HEK293T (cell line): ENCODE data around the gene YTHDF1.

Experiments
- CTCF ChIA-PET: fragments of 350-600 bp; formaldehyde crosslinking; extraction: SDS; loops from one replicate; lab custom pipeline; 2021; ENCODE audit warnings: antibody characterized with exemption, inconsistent platforms; lab: Yijun Ruan, JAX
- POLR2A ChIA-PET: fragments of 350-600 bp; formaldehyde crosslinking; extraction: SDS; loops from one replicate; lab custom pipeline; 2020; ENCODE audit warnings: antibody characterized with exemption, inconsistent platforms; lab: Yijun Ruan, JAX
- DNase-seq: peaks from one replicate; pipeline ENCODE4 v3.0.0; 2012; ENCODE audit warnings: mixed read lengths; ENCODE audit errors: extremely low spot score
- ARNT ChIP-seq: fragments of 450-650 bp; IDR thresholded peaks from 2 replicates; pipeline ENCODE4 v1.6.1; 2017; ENCODE audit warnings: mild to moderate bottlenecking
- BHLHE40 ChIP-seq: fragments of 450-650 bp; IDR thresholded peaks from 2 replicates; pipeline ENCODE4 v1.6.1; 2016; ENCODE audit warnings: mild to moderate bottlenecking, moderate library complexity, borderline replicate concordance
- CTBP1 ChIP-seq: fragments of 450-650 bp; IDR thresholded peaks from 2 replicates; pipeline ENCODE4 v1.6.1; 2016; ENCODE audit warnings: borderline replicate concordance
- ELF4 ChIP-seq: fragments of 450-650 bp; IDR thresholded peaks from 2 replicates; pipeline ENCODE4 v1.6.1; 2017; ENCODE audit warnings: antibody characterized with exemption
- FOXA1 ChIP-seq: fragments of 450-650 bp; IDR thresholded peaks from 2 replicates; pipeline ENCODE4 v1.6.1; 2016; ENCODE audit warnings: mild to moderate bottlenecking
- FOXK2 ChIP-seq: fragments of 450-650 bp; IDR thresholded peaks from 2 replicates; pipeline ENCODE4 v1.6.1; 2016; ENCODE audit warnings: mild to moderate bottlenecking
- FOXM1 ChIP-seq: fragments of 450-650 bp; IDR thresholded peaks from 2 replicates; pipeline ENCODE4 v1.6.1; 2017; ENCODE audit warnings: mild to moderate bottlenecking, borderline replicate concordance
- HDGF ChIP-seq: fragments of 450-650 bp; IDR thresholded peaks from 2 replicates; pipeline ENCODE4 v1.6.1; 2017; ENCODE audit warnings: antibody characterized with exemption, borderline replicate concordance
- L3MBTL2 ChIP-seq: fragments of 450-650 bp; conservative IDR thresholded peaks from 2 replicates; pipeline ENCODE4 v1.6.1; 2016; ENCODE audit warnings: mild to moderate bottlenecking
- LEF1 ChIP-seq: fragments of 450-650 bp; IDR thresholded peaks from 2 replicates; pipeline ENCODE4 v1.6.1; 2017; ENCODE audit warnings: mild to moderate bottlenecking, borderline replicate concordance
- NFRKB ChIP-seq: fragments of 450-650 bp; IDR thresholded peaks from 2 replicates; pipeline ENCODE4 v1.6.1; 2016; ENCODE audit warnings: mild to moderate bottlenecking, moderate library complexity
- PKNOX1 ChIP-seq: fragments of 450-650 bp; IDR thresholded peaks from 2 replicates; pipeline ENCODE4 v1.6.1; 2016
- SP1 ChIP-seq: fragments of 450-650 bp; IDR thresholded peaks from 2 replicates; pipeline ENCODE4 v1.6.1; 2017
- SUZ12 ChIP-seq: fragments of 450-650 bp; IDR thresholded peaks from 2 replicates; pipeline ENCODE4 v1.6.1; 2016; ENCODE audit warnings: mild to moderate bottlenecking
- TARDBP ChIP-seq: fragments of 450-650 bp; IDR thresholded peaks from 2 replicates; pipeline ENCODE4 v1.6.1; 2016
- ZNF384 ChIP-seq: fragments of 450-650 bp; IDR thresholded peaks from 2 replicates; pipeline ENCODE4 v1.6.1; 2016

Gene YTHDF1

GRCh38 chr20:63178889-63179686, 36.8 kb downstream of the YTHDF1 start:
- TF ChIP-seq LEF1, result no peak
- peak; percentile 56 for DNase-seq
- POLR2A ChIA-PET, result no interaction called here
- CTCF ChIA-PET, result interaction anchor here (0.6 to 1.5 kb wide), 2 partner anchors 123 to 180 kb away, joined by 4 read pairs; no protein-coding TSS in a partner anchor

- ChIA-PET POLR2A (no interaction called here), CTCF (no interaction called here)
- DNase-seq, result no peak
- TF ChIP-seq SP1 (no peak), NFRKB (no peak), SUZ12 (no peak), HDGF (no peak), FOXK2 (no peak), LEF1 (no peak), PKNOX1 (no peak), BHLHE40 (no peak), TARDBP (no peak)
Measured at GRCh38 chr20:63178446-63178820, 37.5 kb downstream of the YTHDF1 start.

- ChIA-PET CTCF (no interaction called here), POLR2A (no interaction called here)
- TF ChIP-seq ELF4, result no peak
- TF ChIP-seq ZNF384, result no peak
- no peak for TF ChIP-seq CTBP1
- no peak for TF ChIP-seq FOXM1
- TF ChIP-seq L3MBTL2, result no peak
- TF ChIP-seq LEF1, result no peak
- TF ChIP-seq FOXK2, result no peak
- TF ChIP-seq TARDBP, result no peak
- no peak for TF ChIP-seq SUZ12
- no peak for TF ChIP-seq NFRKB
- no peak for TF ChIP-seq PKNOX1
- no peak for TF ChIP-seq FOXA1
- TF ChIP-seq SP1, result no peak
- no peak for TF ChIP-seq ARNT
- DNase-seq, result no peak
Measured at GRCh38 chr20:63177785-63178445, 38.0 kb downstream of the YTHDF1 start.

GRCh38 chr20:63177134-63177784, 38.7 kb downstream of the YTHDF1 start:
- CTCF ChIA-PET, result interaction anchor here (0.6 kb wide), 1 partner anchor 256 kb away, joined by 3 read pairs; no protein-coding TSS in a partner anchor
- POLR2A ChIA-PET, result no interaction called here
- TF ChIP-seq FOXK2, result no peak
- TF ChIP-seq ZNF384, result no peak
- no peak for DNase-seq

GRCh38 chr20:63176427-63177133, 39.4 kb downstream of the YTHDF1 start:
- TF ChIP-seq HDGF, result no peak
- no peak for DNase-seq
- POLR2A ChIA-PET, result interaction anchor here (1.2 kb wide), 1 partner anchor 38 kb away, joined by 3 read pairs; no protein-coding TSS in a partner anchor
- CTCF ChIA-PET, result interaction anchor here (0.6 kb wide), 1 partner anchor 256 kb away, joined by 3 read pairs; no protein-coding TSS in a partner anchor

GRCh38 chr20:63176034-63176426, 39.9 kb downstream of the YTHDF1 start:
- ChIA-PET CTCF (no interaction called here), POLR2A (interaction anchor here (1.2 kb wide), 1 partner anchor 39 kb away, joined by 3 read pairs; no protein-coding TSS in a partner anchor)
- TF ChIP-seq FOXA1 (no peak), ELF4 (no peak), TARDBP (no peak), L3MBTL2 (no peak), LEF1 (no peak), SP1 (no peak), NFRKB (no peak), ZNF384 (no peak), FOXK2 (no peak), BHLHE40 (no peak), CTBP1 (no peak), ARNT (no peak), HDGF (no peak), PKNOX1 (no peak), FOXM1 (no peak), SUZ12 (no peak)
- DNase-seq, result no peak
